GF-D8 (cell line): Measurements from ENCODE around the gene MYH13.

Experiments used
- DNase-seq: peaks from one replicate; lab custom pipeline; 2025; lab: John Stamatoyannopoulos, UW

The MYH13 gene

GRCh38 chr17:10344816-10345215 is 28.0 kb downstream of the MYH13 start:
- DNase-seq = no peak

GRCh38 chr17:10339051-10339450 is 33.8 kb downstream of the MYH13 start:
- no peak for DNase-seq

DNA sequence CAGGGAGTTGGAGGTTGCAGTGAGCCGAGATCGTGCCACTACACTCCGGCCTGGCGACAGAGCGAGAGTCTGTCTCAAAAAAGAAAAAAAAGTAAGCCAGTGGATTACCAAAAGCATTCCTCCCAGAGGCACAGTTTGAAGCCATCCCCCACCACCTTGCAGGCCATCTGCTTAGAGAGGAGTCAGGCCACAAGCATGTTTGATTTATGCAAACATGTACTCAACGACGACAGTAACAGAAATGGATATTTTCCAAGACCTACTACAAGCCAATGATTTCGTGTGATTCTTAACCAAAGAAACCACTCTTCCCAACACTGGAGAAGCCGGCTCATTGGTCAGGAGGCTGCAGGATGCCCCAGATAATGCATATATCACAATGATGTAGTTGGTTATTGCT is 34.8 kb downstream of the MYH13 start:
- DNase-seq = no peak

- DNase-seq = no peak
Observed at GRCh38 chr17:10337136-10337535, 35.7 kb downstream of the MYH13 start.

GRCh38 chr17:10336393-10336792 is 36.4 kb downstream of the MYH13 start:
- no peak for DNase-seq

- DNase-seq = no peak
Observed at GRCh38 chr17:10332515-10332914, 40.3 kb downstream of the MYH13 start.

GRCh38 chr17:10328971-10329923 is 43.6 kb downstream of the MYH13 start:
- DNase-seq = no peak

- DNase-seq = no peak
Observed at GRCh38 chr17:10328206-10328605, 44.6 kb downstream of the MYH13 start.

- peak; percentile 14 for DNase-seq
Observed at GRCh38 chr17:10327640-10328039, 45.2 kb downstream of the MYH13 start.

DNA sequence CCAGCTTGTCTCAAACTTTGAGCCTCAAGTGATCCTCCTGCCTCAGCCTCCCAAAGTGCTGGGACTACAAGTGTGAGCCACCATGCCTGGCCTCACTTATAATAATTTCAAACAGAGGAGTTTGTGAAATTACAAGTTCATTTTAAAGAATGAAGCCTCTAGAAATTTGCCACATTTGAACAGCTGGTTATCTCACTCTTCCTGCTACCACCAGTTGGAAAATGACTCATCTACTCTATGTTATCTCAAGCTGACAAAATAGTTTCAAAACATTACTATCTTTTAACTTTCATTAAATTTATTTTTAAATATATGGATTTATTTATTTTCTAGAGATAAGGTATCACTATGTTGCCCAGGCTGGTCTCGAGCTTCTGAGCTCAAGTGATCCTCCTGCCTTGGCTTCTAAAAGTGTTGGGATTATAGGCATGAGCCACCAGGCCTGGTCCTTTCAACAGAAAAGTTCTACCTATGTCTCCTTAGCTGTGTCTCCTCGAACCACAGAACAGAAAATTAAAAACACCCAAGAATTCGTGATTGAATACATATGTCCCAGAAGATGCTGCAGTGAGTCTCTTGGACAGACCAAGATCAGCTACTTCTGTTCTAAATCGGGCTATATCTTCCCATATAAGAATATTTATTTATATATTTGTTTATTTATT is 47.6 kb downstream of the MYH13 start:
- DNase-seq = no peak

GRCh38 chr17:10323812-10324610 is 48.8 kb downstream of the MYH13 start:
- DNase-seq = no peak

- no peak for DNase-seq
Observed at GRCh38 chr17:10318535-10318934, 54.3 kb downstream of the MYH13 start.

GRCh38 chr17:10317543-10317834 is 55.3 kb downstream of the MYH13 start:
- no peak for DNase-seq

DNA sequence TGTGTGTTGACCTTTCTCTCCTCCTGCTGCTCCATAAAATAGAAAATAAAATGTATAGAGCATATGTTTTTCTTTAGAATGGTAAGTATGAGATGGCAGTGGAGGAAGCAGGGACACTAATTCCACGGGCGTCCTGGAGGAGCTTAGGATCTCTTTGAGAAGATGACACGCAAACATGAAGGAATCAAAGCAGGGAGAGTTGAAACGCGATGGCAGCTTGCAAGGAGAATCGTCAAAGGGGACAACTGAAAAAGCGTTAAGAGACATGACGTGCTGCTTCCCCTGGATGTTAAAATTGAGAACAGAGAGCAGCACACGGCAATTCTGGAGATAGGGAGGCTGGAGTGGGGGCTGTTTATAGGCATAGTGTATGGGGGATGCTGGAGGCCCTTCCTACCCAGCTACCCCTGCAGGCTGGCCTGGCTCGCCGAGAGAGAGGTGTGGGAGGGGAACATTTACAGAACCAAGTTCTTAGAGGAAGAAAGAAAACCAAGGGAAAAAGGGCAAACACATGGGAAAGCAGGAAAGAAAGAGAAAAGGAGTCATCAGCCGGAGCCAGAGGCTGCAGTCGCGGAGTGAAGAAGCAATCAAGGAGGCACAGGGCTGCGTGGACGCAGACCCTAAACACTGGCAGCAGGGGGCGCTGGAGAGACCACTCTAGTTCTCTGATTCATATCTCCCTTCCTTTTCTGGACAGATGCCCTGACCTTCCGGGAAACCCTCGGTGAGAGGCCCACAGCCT is 55.8 kb downstream of the MYH13 start:
- no peak for DNase-seq

DNA sequence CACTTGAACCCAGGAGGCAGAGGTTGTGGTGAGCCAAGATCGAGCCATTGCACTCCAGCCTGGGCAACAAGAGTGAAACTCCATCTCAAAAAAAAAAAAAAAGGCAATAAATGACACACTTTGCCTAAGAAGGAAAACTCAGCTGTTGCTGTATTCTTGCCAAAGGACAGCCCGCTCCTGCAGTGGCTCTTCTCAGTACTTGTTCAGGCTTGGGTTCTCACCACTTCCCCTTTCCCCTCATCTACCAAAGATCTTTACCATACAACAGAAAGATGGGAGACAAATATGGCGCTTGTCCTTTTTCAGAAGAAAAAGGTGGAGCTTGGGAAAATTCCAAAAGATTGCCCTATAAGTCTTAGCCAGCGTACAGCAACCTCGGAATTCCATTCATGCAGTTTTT is 58.5 kb downstream of the MYH13 start:
- no peak for DNase-seq

- DNase-seq = no peak
Observed at GRCh38 chr17:10313037-10313672, 59.7 kb downstream of the MYH13 start.

DNA sequence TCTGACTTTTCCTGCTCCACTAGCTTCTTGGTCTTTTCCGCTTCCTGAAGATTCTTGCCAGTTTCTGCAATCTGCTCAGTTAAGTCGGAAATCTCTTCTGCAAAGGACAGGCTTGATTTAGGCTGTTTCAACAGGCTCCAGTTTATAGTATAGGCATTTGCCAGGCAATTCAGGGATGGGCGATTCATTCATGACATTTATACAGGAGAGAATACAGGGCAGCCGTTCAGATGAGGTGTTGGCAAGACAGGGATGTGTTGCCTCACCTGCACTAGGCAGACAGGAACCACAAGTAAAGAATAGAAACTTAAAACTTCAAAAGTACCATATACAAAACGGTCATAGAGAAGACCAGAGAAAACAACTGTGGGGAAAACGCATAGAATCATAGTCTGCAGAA is 61.7 kb downstream of the MYH13 start:
- DNase-seq = no peak

DNA sequence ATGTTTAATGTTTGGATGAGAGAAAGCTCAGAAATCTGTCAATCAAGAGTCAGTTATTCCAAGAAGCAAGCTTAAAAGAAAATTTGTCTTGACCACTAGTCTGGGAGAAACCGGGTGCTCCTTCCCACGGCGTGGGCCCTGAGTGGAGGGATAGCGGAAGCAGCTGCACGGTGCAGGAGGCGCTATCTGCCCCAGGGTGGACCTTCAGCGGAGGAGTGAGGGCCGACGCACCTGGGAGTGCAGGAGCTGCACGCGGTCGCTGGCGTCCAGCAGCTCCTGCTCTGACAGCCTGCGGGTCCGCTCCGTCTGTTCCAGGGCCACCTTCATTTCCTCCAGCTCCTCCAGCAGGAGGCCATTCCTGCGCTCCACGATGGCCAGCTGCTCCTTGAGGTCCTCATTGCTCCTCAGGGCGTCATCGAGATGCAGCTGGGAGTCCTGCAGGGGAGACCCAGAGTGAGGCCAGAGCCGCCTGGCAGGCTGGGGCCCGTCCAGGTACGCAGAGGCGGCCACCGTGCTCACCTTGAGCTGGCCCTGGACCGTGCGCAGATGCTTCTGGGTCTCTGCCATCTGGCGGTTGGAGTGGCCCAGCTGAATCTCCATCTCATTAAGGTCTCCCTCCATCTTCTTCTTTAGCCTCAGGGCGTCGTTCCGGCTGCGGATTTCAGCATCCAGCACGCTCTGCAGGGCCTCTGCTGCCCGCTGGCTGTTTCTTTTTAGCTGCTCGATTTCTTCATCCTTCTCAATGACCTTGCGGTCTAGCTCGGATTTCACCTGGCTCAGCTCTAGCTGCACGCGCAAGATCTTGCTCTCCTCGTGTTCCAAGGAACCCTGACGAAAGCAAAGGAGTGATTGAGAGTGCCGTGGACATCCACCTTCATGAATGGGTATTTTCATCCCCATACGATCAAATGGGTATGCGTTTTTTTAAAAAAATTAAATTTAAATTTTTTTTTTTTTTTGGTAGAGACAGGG is 63.5 kb downstream of the MYH13 start:
- DNase-seq = no peak

DNA sequence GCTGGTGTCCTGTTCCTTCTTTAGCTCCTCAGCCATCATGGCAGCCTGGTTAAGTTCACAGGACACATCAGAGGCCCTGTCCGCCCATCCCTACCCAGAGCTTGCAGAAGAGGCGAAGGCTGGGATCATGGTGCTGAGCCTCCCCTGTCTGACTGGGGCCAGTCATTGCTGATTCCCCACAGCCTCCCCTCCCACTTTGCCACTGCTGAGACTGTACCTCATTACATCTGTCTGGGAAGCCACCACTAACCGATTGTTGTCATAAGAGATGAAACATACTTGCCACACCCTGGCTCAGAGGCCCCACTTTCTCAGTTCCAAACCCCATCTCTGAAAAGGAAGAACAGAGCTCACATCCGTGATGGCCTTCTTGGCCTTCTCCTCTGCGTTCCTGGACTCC is 66.2 kb downstream of the MYH13 start:
- DNase-seq = no peak

DNA sequence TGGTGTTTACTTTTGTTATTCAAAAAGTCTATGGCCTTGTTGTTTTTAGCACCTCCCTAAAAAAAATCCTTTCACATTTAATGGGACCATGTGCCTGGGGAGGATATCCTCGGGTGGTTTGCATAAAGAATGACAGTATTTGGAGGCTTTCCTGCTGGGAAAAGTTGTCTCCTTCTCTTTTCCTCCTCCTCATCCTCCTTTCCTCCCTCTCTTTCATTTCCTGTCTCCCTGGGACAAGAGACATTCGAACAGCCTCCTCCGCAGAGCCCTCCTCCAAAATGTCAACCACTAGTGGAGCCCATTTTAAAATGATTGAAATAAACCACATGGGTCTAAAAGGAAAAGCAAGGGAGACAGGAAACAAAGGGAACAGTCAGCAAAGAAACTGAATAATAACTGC is 67.4 kb downstream of the MYH13 start:
- no peak for DNase-seq
